GM13977 (cell line): Measurements from ENCODE around the gene FAM168A.

Source experiments
- DNase-seq: peaks from one replicate; pipeline ENCODE4 v3.0.0; 2012; ENCODE audit warnings: low spot score
- in situ Hi-C: fragments of 300-500 bp; cut with MboI; formaldehyde crosslinking; loops from one replicate; pipeline ENCODE4 v1.12.0; 2022; ENCODE audit warnings: low sequenced_read_pairs, low pct_unique_long_range_greater_than_20kb, mixed read lengths, inconsistent platforms; ENCODE audit not compliant: unreplicated experiment
- TF ChIP-seq, protein P1 (sequence below): IDR thresholded peaks from 2 replicates; pipeline ENCODE4 v1.5.1; 2012; ENCODE audit warnings: mild to moderate bottlenecking, control low read depth; ENCODE audit not compliant: insufficient read depth; ENCODE audit errors: extremely low read depth, missing control alignments

FAM168A gene

DNA sequence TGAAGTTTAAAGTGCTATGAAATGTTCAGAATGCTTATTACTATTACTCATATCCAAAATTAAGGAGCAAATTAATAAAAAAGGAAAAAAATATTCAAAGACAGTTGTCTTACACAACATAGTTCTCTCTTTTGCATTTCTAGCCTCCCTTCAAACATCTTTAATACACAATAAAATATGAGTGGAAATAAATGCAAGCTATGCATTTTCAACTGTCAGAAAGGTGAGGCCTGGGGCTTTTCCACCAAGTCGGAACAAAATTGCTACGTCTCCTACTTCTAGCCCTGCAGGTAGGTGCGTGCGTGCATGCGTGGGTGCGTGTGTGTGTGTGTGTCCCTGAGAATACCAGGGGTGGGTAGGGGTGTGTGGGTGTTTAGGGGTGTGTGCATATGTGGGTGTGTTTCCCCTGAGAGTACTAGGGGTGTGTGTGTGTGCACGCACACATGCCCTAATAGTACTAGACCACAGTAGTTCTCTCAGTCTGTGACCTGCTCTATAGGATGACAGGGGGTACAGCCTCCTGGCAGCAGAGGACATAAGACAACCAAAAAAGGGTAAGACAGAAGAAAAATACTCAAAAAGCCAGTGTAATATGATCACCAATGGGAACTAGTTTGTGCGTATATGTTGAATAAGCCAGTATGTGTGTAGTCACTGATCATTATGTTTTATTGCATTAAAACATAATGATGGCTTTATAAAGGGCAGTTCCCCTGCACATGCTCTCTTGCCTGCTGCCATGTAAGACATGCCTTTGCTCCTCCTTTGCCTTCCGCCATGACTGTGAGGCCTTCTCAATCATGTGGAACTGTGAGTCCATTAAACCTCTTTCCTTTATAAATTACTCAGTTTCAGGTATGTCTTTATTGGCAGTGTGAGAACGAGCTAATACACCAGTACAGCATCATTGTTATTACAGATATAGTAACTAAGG is 89.4 kb downstream of the FAM168A start:
- in situ Hi-C loops, result no loop called here
- DNase-seq, result no peak
- TF ChIP-seq, protein P1, sequence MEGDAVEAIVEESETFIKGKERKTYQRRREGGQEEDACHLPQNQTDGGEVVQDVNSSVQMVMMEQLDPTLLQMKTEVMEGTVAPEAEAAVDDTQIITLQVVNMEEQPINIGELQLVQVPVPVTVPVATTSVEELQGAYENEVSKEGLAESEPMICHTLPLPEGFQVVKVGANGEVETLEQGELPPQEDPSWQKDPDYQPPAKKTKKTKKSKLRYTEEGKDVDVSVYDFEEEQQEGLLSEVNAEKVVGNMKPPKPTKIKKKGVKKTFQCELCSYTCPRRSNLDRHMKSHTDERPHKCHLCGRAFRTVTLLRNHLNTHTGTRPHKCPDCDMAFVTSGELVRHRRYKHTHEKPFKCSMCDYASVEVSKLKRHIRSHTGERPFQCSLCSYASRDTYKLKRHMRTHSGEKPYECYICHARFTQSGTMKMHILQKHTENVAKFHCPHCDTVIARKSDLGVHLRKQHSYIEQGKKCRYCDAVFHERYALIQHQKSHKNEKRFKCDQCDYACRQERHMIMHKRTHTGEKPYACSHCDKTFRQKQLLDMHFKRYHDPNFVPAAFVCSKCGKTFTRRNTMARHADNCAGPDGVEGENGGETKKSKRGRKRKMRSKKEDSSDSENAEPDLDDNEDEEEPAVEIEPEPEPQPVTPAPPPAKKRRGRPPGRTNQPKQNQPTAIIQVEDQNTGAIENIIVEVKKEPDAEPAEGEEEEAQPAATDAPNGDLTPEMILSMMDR, result no peak

- in situ Hi-C loops, result no loop called here
- DNase-seq, result no peak
- TF ChIP-seq, protein P1, result no peak
Observed at GRCh38 chr11:73507086-73507485, 90.8 kb downstream of the FAM168A start.

GRCh38 chr11:73506038-73506437 is 91.9 kb downstream of the FAM168A start:
- DNase-seq, result no peak
- in situ Hi-C loops, result no loop called here
- TF ChIP-seq, protein P1, result no peak

DNA sequence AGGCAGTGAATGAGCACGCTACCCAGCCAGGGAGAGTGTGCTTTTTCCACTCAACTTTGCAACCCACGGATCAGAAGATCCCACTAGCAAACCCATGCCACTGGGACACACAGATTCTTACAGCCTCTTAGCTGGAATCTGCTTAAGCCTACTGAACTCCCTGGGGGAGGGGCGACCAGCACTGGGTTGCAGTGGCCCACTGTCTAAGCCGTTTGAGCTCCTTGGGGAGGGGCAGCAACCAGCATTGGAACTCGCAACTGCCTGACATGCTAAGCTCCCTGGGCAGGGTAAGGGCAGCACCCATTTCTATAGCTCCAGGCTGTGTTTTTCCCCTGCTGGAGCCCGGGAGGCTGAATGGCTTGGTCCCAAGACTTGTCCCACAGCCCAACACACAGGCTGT is 99.6 kb downstream of the FAM168A start:
- DNase-seq, result no peak
- in situ Hi-C loops, result no loop called here

GRCh38 chr11:73496134-73496533 is 101.8 kb downstream of the FAM168A start:
- in situ Hi-C loops, result no loop called here
- TF ChIP-seq, protein P1, result no peak
- no peak for DNase-seq

More for the DNA sequence above, 99.6 kb downstream of the FAM168A start:
- TF ChIP-seq, protein P1, result no peak

DNA sequence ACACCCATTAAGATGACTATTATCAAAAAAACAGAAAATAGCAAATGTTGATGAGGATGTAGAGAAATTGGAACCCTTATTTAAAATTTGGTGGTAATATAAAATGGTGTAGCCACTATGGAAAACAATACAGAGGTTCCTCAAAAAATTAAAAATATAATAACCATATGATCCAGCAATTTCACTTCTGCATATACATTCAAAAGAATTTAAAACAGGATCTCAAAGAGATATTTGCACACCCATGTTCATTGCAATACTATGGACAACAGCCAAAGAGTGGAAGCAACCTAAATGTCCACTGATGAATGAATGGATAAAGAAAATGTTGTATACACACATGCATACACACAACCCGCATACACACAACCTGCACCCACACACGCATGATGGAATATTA is 102.2 kb downstream of the FAM168A start:
- TF ChIP-seq, protein P1, result no peak
- in situ Hi-C loops, result no loop called here
- DNase-seq, result no peak
